DND-41 (cell line): ENCODE data around the gene ABLIM1.

Source experiments
- EZH2 ChIP-seq: IDR thresholded peaks from 3 replicates; pipeline ENCODE4 v1.6.1; 2012; ENCODE audit warnings: borderline replicate concordance, low read depth, mild to moderate bottlenecking, moderate library complexity, low read length, inconsistent platforms; ENCODE audit not compliant: severe bottlenecking
- TF ChIP-seq, protein P1 (sequence below): IDR thresholded peaks from 2 replicates; pipeline ENCODE4 v1.5.1; 2012; ENCODE audit warnings: borderline replicate concordance, low read length, moderate library complexity, mild to moderate bottlenecking; ENCODE audit not compliant: poor library complexity, severe bottlenecking; ENCODE audit errors: extremely low read depth

DNA sequence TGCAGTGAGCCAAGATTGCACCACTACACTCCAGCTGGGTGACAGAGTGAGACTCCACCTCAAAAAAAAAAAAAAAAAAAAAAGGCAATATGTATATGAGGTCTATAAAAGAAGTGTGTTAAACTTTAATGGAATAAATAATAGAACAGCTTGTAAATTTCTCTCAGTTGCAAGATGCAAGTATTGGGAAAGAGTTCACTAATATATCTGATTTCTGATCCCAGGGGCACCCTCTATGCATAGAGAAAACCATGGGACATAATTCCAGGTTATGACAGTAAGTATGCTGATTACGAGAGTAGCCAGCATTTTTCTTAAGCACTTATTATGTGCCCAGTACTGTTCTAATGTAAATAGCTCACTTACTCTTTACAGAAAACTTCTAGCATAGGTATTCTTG is 187.7 kb downstream of the ABLIM1 start:
- TF ChIP-seq, protein P1, sequence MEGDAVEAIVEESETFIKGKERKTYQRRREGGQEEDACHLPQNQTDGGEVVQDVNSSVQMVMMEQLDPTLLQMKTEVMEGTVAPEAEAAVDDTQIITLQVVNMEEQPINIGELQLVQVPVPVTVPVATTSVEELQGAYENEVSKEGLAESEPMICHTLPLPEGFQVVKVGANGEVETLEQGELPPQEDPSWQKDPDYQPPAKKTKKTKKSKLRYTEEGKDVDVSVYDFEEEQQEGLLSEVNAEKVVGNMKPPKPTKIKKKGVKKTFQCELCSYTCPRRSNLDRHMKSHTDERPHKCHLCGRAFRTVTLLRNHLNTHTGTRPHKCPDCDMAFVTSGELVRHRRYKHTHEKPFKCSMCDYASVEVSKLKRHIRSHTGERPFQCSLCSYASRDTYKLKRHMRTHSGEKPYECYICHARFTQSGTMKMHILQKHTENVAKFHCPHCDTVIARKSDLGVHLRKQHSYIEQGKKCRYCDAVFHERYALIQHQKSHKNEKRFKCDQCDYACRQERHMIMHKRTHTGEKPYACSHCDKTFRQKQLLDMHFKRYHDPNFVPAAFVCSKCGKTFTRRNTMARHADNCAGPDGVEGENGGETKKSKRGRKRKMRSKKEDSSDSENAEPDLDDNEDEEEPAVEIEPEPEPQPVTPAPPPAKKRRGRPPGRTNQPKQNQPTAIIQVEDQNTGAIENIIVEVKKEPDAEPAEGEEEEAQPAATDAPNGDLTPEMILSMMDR, result no peak
- no peak for TF ChIP-seq EZH2
